ENCODE results near the gene SPRED2.

DNA sequence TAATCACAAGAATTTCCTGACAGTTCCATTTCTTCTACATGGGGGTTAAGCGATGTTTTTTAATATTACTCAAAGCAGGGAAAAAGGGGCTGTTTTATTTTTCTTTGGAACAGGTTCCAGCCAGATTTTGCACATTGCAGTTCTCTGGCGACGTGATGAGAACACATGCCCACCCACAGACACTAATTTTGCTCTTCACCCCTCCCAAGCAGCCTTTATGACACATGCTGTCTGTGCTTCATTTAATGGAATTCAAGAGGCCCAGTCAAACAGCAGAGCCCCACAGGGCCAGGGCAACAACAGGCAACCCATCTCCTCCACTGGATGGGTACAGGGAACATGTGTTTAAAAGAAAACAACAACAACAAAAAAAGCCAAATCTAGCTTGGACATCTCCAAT, 70.8 kb downstream of the SPRED2 start:
- no peak for TF ChIP-seq POLR2A (IDR thresholded peaks at IDR 0.05)
- TF ChIP-seq, protein P1, sequence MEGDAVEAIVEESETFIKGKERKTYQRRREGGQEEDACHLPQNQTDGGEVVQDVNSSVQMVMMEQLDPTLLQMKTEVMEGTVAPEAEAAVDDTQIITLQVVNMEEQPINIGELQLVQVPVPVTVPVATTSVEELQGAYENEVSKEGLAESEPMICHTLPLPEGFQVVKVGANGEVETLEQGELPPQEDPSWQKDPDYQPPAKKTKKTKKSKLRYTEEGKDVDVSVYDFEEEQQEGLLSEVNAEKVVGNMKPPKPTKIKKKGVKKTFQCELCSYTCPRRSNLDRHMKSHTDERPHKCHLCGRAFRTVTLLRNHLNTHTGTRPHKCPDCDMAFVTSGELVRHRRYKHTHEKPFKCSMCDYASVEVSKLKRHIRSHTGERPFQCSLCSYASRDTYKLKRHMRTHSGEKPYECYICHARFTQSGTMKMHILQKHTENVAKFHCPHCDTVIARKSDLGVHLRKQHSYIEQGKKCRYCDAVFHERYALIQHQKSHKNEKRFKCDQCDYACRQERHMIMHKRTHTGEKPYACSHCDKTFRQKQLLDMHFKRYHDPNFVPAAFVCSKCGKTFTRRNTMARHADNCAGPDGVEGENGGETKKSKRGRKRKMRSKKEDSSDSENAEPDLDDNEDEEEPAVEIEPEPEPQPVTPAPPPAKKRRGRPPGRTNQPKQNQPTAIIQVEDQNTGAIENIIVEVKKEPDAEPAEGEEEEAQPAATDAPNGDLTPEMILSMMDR (IDR thresholded peaks at IDR 0.05): no peak

Data from uterus (tissue), 2 donors.